Activated naive CD4-positive, alpha-beta T cell treated with anti-CD3 and anti-CD28 coated beads for 36 hours (primary cell): ENCODE measurements around the gene HSD17B8. TPM values are rescaled to one million over a fixed set of nuclear protein-coding genes. Genes with fewer than 3 reads are reported as not detected.
A peak's percentile ranks its signal among the peaks of the same experiment; 100 is the strongest.

Experiments used
- CTCF ChIA-PET: fragments of 350-600 bp; sonication (Branson Sonifier 250); formaldehyde crosslinking; loops from one replicate; lab custom pipeline; 2021; ENCODE audit warnings: antibody characterized with exemption; lab: Charles Lee
- DNase-seq: peaks from one replicate; pipeline ENCODE4 v3.0.0-alpha.2; 2020
- H3K27ac Mint-ChIP-seq: one replicate; pipeline ENCODE4 v1.8.0; 2021; ENCODE audit warnings: mild to moderate bottlenecking, mixed read lengths
- H3K27me3 Mint-ChIP-seq: one replicate; pipeline ENCODE4 v1.8.0; 2021; ENCODE audit warnings: low read depth, mixed read lengths
- H3K36me3 Mint-ChIP-seq: one replicate; pipeline ENCODE4 v1.8.0; 2021; ENCODE audit warnings: low read depth, mixed read lengths
- H3K4me1 Mint-ChIP-seq: one replicate; pipeline ENCODE4 v1.8.0; 2021; ENCODE audit warnings: low read depth, mixed read lengths
- H3K4me3 Mint-ChIP-seq: one replicate; pipeline ENCODE4 v1.8.0; 2021; ENCODE audit warnings: mild to moderate bottlenecking, moderate library complexity, mixed read lengths
- H3K9me3 Mint-ChIP-seq: one replicate; pipeline ENCODE4 v1.8.0; 2021; ENCODE audit warnings: mixed read lengths
- intact Hi-C: fragments of 100-400 bp; cut with micrococcal nuclease; formaldehyde crosslinking; loops from one replicate; pipeline ENCODE4 v1.15.1; 2023
- total RNA-seq, 2 experiments: library from RNA; stranded (reverse); gene quantifications; one replicate each; pipeline ENCODE4 v1.2.3, GENCODE V29; 2021

The HSD17B8 gene
- total RNA-seq, 2 experiments from 2014 or later = 31.3 to 33.5 TPM

GRCh38 chr6:33243476-33243875, 39.0 kb downstream of the HSD17B8 start:
- peaks cover 18% of the 10 kb centered on the region for H3K4me1 Mint-ChIP-seq
- H3K27me3 Mint-ChIP-seq = peaks cover 3% of the 10 kb centered on the region
- DNase-seq = no peak
- intact Hi-C loops = no loop called here
- H3K9me3 Mint-ChIP-seq = no peaks in the 10 kb centered on the region
- CTCF ChIA-PET = interaction anchor here (0.8 kb wide), 1 partner anchor 46 kb away, joined by 3 read pairs; no protein-coding TSS in a partner anchor
- no peak overlapping the region for H3K27ac Mint-ChIP-seq
- H3K36me3 Mint-ChIP-seq = no peaks in the 10 kb centered on the region
- no peak overlapping the region for H3K4me3 Mint-ChIP-seq

GRCh38 chr6:33247977-33248642, 43.7 kb downstream of the HSD17B8 start:
- H3K36me3 Mint-ChIP-seq = peaks cover 21% of the 10 kb centered on the region
- H3K27me3 Mint-ChIP-seq = no peaks in the 10 kb centered on the region
- H3K9me3 Mint-ChIP-seq = no peaks in the 10 kb centered on the region
- peaks cover 39% of the 10 kb centered on the region for H3K4me1 Mint-ChIP-seq
- CTCF ChIA-PET = interaction anchor here (0.7 to 5.5 kb wide), 28 partner anchors 8 to 234 kb away, joined by 3 to 57 read pairs (median 5); partner anchors contain the start of genes B3GALT4, HSD17B8, RING1 and RPS18
- H3K4me3 Mint-ChIP-seq = peak overlapping the region; percentile 90
- DNase-seq = peak; percentile 97
- H3K27ac Mint-ChIP-seq = peak overlapping the region; percentile 93
- intact Hi-C loops = loop anchor here (1.0 to 2.0 kb wide), 5 partner anchors 67 to 234 kb away; partner anchors contain the start of gene TAPBP

GRCh38 chr6:33248643-33248931, 44.1 kb downstream of the HSD17B8 start:
- Mint-ChIP-seq H3K27ac (peak overlapping the region; percentile 93), H3K9me3 (no peaks in the 10 kb centered on the region), H3K4me1 (peaks cover 37% of the 10 kb centered on the region), H3K27me3 (no peaks in the 10 kb centered on the region), H3K4me3 (peak overlapping the region; percentile 90), H3K36me3 (peaks cover 21% of the 10 kb centered on the region)
- intact Hi-C loops = loop anchor here (1.0 to 2.0 kb wide), 5 partner anchors 66 to 234 kb away; partner anchors contain the start of gene TAPBP
- CTCF ChIA-PET = interaction anchor here (0.8 to 5.5 kb wide), 28 partner anchors 9 to 234 kb away, joined by 3 to 57 read pairs (median 5); partner anchors contain the start of genes B3GALT4, HSD17B8, RING1 and RPS18
- no peak for DNase-seq

- no peaks in the 10 kb centered on the region for H3K27me3 Mint-ChIP-seq
- H3K36me3 Mint-ChIP-seq = peaks cover 21% of the 10 kb centered on the region
- intact Hi-C loops = loop anchor here (1.0 to 2.0 kb wide), 11 partner anchors 22 to 235 kb away; partner anchors contain the start of genes PFDN6, RXRB, SLC39A7 and TAPBP
- H3K27ac Mint-ChIP-seq = peak overlapping the region; percentile 93
- CTCF ChIA-PET = interaction anchor here (0.8 to 5.5 kb wide), 30 partner anchors 9 to 235 kb away, joined by 3 to 57 read pairs (median 5); partner anchors contain the start of genes B3GALT4, HSD17B8, PFDN6 and RING1
- H3K4me1 Mint-ChIP-seq = peaks cover 37% of the 10 kb centered on the region
- H3K9me3 Mint-ChIP-seq = no peaks in the 10 kb centered on the region
- DNase-seq = peak; percentile 99
- peak overlapping the region; percentile 90 for H3K4me3 Mint-ChIP-seq
Measured at GRCh38 chr6:33248932-33249731, 44.7 kb downstream of the HSD17B8 start.

- peak; percentile 36 for DNase-seq
- Mint-ChIP-seq H3K4me1 (peaks cover 37% of the 10 kb centered on the region), H3K4me3 (peak overlapping the region; percentile 90), H3K27ac (peak overlapping the region; percentile 93), H3K27me3 (no peaks in the 10 kb centered on the region), H3K9me3 (no peaks in the 10 kb centered on the region), H3K36me3 (peaks cover 21% of the 10 kb centered on the region)
- CTCF ChIA-PET = interaction anchor here (1.0 to 5.5 kb wide), 16 partner anchors 8 to 230 kb away, joined by 3 to 57 read pairs (median 5); partner anchors contain the start of genes B3GALT4, HSD17B8, PFDN6 and RPS18
- intact Hi-C loops = loop anchor here (1.0 to 2.0 kb wide), 7 partner anchors 21 to 73 kb away; partner anchors contain the start of genes PFDN6, RXRB, SLC39A7 and TAPBP
Measured at GRCh38 chr6:33249732-33250630, 45.5 kb downstream of the HSD17B8 start.

- Mint-ChIP-seq H3K4me1 (peaks cover 37% of the 10 kb centered on the region), H3K27ac (peak overlapping the region; percentile 93), H3K9me3 (no peaks in the 10 kb centered on the region), H3K36me3 (peaks cover 21% of the 10 kb centered on the region), H3K27me3 (no peaks in the 10 kb centered on the region), H3K4me3 (peak overlapping the region; percentile 90)
- no peak for DNase-seq
- intact Hi-C loops = no loop called here
- CTCF ChIA-PET = interaction anchor here (1.0 to 5.5 kb wide), 8 partner anchors 11 to 126 kb away, joined by 3 to 57 read pairs (median 3); partner anchors contain the start of genes B3GALT4, RPS18 and VPS52
Measured at GRCh38 chr6:33250731-33251130, 46.3 kb downstream of the HSD17B8 start.

- H3K36me3 Mint-ChIP-seq = peaks cover 21% of the 10 kb centered on the region
- CTCF ChIA-PET = interaction anchor here (1.4 to 1.9 kb wide), 2 partner anchors 20 to 25 kb away, joined by 3 to 6 read pairs; partner anchors contain the start of genes B3GALT4, RPS18 and VPS52
- intact Hi-C loops = no loop called here
- H3K27ac Mint-ChIP-seq = no peak overlapping the region
- no peaks in the 10 kb centered on the region for H3K9me3 Mint-ChIP-seq
- H3K27me3 Mint-ChIP-seq = no peaks in the 10 kb centered on the region
- no peak for DNase-seq
- H3K4me1 Mint-ChIP-seq = peaks cover 37% of the 10 kb centered on the region
- no peak overlapping the region for H3K4me3 Mint-ChIP-seq
Measured at GRCh38 chr6:33251395-33252012, 47.0 kb downstream of the HSD17B8 start.

GRCh38 chr6:33252759-33253158, 48.3 kb downstream of the HSD17B8 start:
- Mint-ChIP-seq H3K4me1 (peaks cover 37% of the 10 kb centered on the region), H3K9me3 (no peaks in the 10 kb centered on the region), H3K4me3 (no peak overlapping the region), H3K27me3 (no peaks in the 10 kb centered on the region), H3K27ac (no peak overlapping the region), H3K36me3 (peaks cover 22% of the 10 kb centered on the region)
- CTCF ChIA-PET = no interaction called here
- intact Hi-C loops = no loop called here
- no peak for DNase-seq

- H3K27ac Mint-ChIP-seq = no peak overlapping the region
- peaks cover 25% of the 10 kb centered on the region for H3K36me3 Mint-ChIP-seq
- intact Hi-C loops = no loop called here
- H3K4me3 Mint-ChIP-seq = no peak overlapping the region
- H3K4me1 Mint-ChIP-seq = peaks cover 26% of the 10 kb centered on the region
- DNase-seq = no peak
- H3K9me3 Mint-ChIP-seq = no peaks in the 10 kb centered on the region
- CTCF ChIA-PET = no interaction called here
- H3K27me3 Mint-ChIP-seq = no peaks in the 10 kb centered on the region
Measured at GRCh38 chr6:33254591-33254990, 50.1 kb downstream of the HSD17B8 start.
